WI38 (cell line): ENCODE results near the gene ZNF835.
"Not testable (repeated sequence)": the region's sequence is repeated elsewhere in the genome, so short reads cannot be mapped to it uniquely, and the experiment has no call there.

Experiments used
- H3K4me3 ChIP-seq: 2 replicates; pipeline ENCODE4 v1.5.1; 2011; ENCODE audit warnings: low read depth, mild to moderate bottlenecking, control low read depth, low read length
- TF ChIP-seq, protein P1 (sequence below): IDR thresholded peaks from 2 replicates; pipeline ENCODE4 v1.5.1; 2012; ENCODE audit warnings: low read depth, mild to moderate bottlenecking, control low read depth, low read length

Gene ZNF835

DNA sequence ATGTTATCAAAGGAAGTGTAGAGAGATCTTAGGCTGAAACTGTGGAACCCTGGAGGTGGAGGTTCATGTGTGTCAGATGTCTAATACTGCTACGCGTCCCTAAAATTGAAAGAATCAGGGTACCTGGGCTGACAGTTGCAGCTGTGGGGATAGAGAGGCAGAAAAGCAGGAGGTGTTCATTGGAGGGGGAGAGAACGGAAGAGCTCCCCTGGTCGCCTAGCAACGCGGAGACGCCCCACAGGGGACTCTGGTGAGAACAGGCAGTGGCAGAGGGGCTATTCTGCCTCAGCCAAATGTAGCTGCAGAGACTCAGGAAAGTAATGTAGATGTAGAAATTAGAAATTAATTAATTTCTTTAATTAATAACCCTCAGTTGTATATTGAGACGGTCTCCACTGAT, 10.1 kb upstream of the ZNF835 start:
- TF ChIP-seq, protein P1, sequence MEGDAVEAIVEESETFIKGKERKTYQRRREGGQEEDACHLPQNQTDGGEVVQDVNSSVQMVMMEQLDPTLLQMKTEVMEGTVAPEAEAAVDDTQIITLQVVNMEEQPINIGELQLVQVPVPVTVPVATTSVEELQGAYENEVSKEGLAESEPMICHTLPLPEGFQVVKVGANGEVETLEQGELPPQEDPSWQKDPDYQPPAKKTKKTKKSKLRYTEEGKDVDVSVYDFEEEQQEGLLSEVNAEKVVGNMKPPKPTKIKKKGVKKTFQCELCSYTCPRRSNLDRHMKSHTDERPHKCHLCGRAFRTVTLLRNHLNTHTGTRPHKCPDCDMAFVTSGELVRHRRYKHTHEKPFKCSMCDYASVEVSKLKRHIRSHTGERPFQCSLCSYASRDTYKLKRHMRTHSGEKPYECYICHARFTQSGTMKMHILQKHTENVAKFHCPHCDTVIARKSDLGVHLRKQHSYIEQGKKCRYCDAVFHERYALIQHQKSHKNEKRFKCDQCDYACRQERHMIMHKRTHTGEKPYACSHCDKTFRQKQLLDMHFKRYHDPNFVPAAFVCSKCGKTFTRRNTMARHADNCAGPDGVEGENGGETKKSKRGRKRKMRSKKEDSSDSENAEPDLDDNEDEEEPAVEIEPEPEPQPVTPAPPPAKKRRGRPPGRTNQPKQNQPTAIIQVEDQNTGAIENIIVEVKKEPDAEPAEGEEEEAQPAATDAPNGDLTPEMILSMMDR, result no peak
- H3K4me3 ChIP-seq, result no peak overlapping the region

DNA sequence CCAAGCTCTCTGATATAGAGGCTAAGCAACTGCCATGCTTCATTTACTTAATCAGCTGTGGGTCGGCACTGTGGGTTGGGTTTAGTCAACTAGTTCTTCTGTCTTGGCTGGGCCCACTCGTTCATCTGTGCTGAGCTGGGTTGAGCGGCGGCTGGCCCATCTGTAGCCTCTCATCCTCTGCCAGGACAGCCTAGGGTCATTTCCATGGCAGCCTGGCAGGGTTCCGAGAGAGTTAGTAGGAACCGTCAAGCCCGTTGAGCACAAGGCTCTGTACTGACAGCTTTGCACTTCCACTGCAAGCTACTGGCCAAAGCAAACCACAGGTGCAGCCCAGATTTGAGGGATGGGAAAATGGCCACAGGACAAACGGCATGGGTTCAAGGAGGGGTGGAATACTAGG, 6.6 kb upstream of the ZNF835 start:
- TF ChIP-seq, protein P1, result no peak
- H3K4me3 ChIP-seq, result no peak overlapping the region

DNA sequence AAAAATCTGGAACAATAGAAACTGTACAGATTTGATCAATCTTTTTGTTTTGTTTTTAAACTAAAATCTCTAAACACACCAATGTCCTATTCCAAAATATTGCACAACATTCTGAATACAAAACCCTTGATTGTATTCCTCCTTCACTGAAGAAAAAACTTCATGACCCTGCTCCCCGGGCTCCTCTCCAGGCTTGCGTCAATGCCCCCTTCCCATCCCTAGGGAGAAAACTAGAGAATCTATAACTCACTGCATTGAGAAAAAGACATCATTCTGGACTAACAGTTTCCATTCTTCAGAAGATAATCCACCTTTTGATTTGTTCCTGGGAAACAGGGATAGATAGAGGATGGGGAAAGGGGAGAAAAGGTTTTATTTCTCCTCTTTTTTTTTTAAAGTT, 1.1 kb upstream of the ZNF835 start:
- not testable (repeated sequence) for H3K4me3 ChIP-seq

DNA sequence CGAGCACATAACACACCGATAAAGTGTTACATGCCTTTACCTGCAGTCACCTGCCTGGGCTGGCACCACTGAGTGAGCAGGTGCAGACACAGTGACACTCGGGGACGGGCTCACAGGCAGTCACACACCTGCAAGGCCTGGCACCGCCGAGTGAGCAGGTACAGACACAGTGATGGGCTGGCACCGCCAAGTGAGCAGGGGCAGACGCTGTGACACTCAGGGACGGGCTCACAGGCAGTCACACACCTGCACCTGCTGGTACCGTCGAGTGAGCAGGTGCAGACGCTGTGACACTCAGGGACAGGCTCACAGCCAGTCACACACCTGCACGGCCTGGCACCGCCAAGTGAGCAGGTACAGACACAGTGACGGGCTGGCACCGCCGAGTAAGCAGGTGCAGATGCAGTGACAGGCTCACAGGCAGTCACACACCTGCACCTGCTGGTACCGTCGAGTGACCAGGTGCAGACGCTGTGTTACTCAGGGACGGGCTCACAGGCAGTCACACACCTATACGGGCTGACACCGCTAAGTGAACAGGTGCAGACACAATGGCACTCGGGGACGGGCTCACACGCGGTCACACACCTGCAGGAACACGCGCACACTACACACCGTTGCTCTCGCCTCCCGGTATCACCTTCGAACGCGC, 470 bp downstream of the ZNF835 start:
- no peak overlapping the region for H3K4me3 ChIP-seq
- TF ChIP-seq, protein P1, result no peak

DNA sequence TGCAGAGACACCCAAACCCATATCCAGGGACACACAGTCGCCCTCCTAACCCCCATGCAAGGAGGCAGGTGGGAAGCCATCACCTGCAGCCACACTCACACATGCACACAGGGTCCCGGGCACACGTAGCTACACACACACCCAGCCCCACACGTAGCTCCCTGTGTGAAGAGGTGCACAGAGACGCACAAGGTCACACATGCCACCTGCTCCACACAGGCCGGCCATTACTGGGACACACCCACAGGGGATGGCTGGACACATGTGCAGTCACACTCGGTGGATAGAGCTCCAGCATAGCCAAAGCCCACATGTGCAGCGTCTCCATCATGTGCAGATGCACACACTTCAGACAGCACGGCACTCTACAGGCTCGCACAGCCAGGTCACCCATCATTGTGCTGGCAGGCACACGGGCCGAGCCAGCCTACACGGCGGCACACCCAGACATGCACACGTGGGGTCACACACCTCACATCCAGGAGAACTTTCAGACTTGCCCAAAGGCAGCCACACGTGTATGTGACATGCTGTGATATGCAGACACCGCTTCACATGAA, 1.1 kb downstream of the ZNF835 start:
- TF ChIP-seq, protein P1, result no peak
- no peak overlapping the region for H3K4me3 ChIP-seq

DNA sequence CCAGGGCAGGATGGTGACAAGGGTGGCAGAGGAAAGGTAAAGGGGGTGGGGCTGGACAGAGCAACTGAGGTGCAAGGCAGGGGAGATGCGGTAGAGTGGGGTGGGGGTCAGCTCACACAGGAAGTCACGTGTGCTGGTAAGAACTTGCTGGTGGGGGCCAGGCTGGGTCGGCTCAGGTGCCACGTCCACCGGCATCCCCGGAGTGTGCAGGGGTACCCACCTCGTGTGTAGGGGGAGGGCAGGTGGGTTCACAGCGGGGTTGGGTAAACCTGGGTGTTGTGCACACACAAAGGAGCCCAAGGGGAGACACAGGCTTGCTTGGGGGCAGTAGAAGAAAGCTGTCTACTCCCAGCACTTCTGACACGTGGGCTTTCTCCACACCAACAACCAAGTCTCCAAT, 2.9 kb downstream of the ZNF835 start:
- TF ChIP-seq, protein P1, result no peak

DNA sequence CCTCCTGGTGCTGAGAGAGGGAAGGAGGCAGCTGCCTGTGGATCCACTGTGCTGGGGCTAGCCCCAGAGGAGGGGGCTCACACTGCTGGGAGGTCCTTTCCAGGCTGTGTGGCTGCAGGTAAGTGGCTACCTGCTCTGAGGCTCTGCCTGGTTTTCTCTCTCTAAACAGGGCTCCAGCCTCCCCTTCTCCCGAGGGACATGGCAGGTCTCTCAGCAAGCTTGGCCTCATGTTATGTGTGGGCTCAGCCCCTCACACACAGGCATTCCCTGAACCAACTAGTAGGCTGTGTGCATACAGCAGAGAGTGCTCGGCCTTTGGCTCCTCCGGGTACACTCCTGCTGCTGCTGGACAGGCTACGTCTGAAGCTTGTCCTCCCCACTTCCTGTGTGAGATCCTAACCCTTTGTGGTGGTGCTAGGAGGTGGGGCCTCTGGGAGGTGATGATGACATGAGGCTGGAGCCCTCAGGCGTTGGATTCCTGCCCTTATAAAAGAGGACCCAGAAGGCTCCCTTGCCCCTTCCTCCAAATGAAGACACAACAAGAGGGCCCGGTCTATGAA, 4.2 kb downstream of the ZNF835 start:
- H3K4me3 ChIP-seq, result no peak overlapping the region
- TF ChIP-seq, protein P1, result no peak

More for the DNA sequence above, 2.9 kb downstream of the ZNF835 start:
- H3K4me3 ChIP-seq, result no peak overlapping the region
